NCI-H69 (cell line): ENCODE measurements around the gene SLC4A3.

ENCODE experiments used
- DNase-seq: peaks from one replicate; lab custom pipeline; 2025; lab: John Stamatoyannopoulos, UW

Gene SLC4A3

GRCh38 chr2:219633276-219634065 is 6.0 kb downstream of the SLC4A3 start:
- no peak for DNase-seq

GRCh38 chr2:219634171-219634940 is 6.9 kb downstream of the SLC4A3 start:
- DNase-seq, result no peak

- DNase-seq, result no peak
Measured at GRCh38 chr2:219634951-219635751, 7.7 kb downstream of the SLC4A3 start.

DNA sequence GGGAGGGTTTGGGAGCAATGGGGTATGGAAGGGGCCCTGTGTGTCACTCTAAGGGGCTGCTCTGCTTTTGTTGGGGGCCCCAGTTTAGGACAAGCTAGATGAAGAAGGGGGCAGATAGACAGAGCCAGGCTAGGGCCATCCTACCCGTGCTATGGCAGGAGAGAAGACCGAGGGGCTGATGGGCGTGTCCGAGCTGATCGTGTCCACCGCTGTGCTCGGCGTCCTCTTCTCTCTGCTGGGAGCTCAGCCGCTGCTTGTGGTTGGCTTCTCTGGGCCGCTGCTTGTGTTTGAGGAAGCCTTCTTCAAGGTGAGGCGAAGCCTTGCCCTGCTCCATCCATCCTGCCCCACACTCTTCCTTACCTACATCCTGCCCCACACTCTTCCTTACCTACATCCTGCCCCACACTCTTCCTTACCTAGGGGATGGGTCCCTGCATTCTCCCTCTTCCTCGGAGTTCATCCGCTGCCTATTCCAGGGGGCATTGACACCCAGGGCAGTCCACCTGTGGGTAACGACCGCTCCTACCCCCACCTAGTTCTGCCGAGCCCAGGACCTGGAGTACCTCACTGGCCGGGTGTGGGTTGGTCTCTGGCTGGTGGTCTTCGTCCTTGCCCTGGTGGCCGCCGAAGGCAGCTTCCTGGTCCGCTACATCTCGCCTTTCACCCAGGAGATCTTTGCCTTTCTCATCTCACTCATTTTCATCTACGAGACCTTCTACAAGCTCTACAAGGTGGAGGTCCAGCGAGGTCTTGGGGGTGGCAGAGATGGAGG is 8.9 kb downstream of the SLC4A3 start:
- no peak for DNase-seq

DNA sequence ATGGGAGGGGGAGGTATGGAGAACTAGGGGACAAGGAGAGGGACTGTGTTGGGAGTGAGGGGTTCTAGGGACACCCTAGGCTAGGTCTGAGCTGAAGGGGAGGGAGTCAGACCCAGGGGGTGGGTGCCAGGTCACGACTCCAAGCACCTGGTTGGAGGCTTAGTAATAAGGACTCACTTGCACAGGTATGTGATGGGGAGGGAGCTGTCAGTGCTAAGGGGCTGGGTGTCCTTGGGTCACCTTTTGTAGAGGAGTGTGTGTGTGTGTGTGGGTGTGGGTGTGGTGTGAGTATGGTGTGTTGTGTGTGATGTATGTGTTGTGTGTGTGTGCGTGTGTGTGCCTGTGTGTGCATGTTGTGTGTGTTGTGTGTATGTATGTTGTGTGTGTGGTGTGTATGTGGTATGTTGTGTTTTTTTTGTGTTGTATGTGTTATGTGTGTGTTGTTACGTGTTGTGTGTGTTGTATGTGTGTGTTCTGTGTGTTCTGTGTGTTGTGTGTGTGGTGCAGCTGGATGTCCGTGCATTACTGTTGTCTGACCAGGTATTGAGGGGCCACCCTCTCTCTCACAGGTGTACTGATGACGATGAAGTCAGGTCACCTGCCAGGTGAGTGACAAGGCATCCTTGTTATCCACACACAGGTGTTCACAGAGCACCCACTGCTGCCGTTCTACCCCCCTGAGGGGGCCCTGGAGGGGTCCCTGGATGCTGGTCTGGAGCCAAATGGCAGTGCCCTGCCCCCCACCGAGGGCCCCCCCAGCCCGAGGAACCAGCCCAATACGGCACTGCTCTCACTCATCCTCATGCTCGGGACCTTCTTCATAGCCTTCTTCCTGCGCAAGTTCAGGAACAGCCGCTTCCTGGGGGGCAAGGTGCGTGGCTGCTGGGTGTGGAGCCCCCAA is 9.8 kb downstream of the SLC4A3 start:
- no peak for DNase-seq

DNA sequence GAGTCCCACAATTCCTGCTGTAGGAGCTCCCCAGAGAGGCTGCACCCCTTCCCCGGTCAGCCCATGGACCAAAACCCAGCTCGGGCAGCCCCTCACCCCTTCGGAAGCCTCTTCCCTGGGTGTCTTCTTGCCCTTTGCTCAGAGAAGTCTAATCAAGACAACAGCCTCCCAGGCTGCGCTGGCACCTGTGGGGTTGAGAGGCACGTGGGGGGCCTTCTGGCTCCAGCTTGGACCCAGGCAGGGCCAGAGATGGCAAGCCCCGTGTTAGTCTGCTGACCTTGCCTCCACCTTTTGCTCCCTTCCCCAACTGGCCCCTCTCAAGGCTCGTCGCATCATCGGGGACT is 10.4 kb downstream of the SLC4A3 start:
- DNase-seq, result no peak

DNA sequence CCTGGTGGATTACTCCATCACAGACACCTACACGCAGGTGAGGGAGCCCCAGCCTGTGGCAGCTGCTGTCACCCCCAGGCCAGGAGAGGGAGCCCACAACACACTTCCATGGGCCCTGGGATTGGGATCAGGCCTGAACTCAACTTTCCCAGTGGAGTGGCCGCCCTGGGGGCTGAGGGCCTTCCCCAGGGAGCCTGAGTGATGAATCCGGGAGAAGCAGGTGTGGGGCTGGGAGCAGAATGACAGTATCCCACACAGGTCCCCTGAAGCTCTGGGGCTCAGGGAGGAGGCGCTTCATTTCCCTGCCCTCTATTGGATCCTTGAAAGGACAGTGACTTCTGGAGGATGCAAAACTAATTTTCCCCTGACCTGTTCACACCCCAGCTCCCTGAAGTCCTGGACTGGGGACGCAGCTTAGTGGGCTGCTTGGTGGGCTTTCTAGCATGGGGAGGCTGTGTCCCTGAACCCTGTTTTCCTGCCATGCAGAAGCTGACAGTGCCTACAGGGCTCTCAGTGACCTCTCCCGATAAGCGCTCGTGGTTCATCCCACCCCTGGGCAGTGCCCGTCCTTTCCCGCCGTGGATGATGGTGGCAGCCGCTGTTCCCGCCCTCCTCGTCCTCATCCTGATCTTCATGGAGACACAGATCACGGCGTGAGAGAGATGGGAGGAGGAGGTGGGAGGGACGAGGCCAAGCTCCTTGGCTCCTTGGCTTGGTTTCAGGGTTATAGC is 11.0 kb downstream of the SLC4A3 start:
- DNase-seq, result peak; percentile 2

- peak; percentile 3 for DNase-seq
Measured at GRCh38 chr2:219638948-219639755, 11.7 kb downstream of the SLC4A3 start.

DNA sequence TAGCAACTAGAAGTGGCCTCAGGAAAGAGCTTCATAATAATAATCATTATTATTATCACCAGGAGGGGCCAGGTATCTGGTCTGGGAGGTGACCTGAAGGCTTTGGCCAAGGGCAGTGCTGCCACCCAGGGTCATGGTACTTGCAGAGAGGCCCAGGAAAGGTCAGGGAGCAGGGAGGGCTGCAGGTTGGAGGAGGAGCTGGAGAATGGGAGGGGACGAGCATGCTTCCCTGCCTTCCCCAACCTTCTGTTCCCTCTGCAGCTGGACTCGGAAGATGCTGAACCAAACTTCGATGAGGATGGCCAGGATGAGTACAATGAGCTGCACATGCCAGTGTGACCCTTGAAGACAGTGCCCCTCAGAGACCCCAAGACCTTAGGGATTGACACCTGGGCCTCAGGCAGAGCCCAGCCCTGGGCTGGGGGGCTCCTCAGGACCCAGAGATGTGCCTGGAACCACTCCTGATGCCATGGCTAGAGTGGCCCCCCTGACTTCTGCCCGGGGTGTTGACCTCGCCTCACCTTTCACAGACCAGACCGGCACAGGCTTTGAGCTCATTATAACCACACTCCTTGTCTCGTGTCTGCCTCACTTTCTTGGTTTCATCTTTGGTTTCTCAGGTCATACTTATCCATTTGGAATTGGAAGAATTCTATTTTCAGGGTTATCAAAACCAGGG is 14.1 kb downstream of the SLC4A3 start:
- DNase-seq, result no peak

DNA sequence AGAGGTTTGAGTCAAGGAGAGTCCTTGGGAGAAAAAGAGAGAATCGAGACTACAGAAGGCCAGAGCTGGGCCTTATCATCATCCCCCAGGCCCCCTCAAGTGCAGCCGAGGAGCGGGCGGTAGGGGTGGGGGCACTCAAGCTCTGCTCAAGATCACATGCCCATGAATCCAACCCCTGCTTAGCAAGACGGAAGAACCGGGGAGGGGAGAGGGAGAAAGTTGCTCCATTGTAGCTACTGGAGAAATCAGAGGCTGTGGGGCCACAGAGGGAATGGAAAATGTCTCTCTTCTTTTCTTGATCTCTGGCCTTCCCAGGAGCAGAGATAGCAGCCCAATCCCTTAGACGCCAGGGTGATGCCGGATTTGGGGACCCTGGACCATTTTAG is 14.6 kb downstream of the SLC4A3 start:
- no peak for DNase-seq

DNA sequence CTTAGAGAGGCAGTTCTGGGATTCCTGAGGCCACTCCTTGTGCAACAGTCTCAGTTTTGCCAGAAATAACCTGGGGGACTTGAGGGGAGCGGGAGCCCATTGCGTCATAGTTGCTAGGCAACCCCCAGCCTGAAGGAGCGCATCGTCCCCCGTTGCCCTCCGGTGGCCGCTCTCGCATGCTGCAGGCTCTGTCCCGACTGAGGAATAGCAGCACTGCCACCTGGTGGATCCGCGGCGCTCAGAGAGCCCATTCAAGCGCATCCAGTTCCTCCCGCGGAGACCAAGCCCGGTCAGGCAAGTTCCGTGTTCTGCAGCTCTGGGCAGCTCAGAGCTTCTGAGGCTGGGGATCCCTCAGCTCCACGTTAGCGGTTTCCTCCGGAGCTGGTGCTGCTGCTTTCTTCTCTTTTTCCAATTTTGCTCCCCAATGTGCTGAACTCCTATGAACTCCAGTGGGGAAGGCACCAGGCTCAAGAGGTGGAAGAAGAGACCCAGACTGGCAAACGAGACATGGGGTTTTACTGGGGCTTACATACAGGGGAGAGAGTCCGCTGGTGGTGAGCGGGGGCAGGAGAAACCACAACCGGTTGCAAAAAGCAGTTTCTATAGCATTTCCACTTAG is 15.1 kb downstream of the SLC4A3 start:
- peak; percentile 85 for DNase-seq

- no peak for DNase-seq
Measured at GRCh38 chr2:219643084-219643473, 15.6 kb downstream of the SLC4A3 start.

GRCh38 chr2:219643788-219644398 is 16.5 kb downstream of the SLC4A3 start:
- DNase-seq, result no peak

- DNase-seq, result no peak
Measured at GRCh38 chr2:219644801-219645480, 17.5 kb downstream of the SLC4A3 start.

DNA sequence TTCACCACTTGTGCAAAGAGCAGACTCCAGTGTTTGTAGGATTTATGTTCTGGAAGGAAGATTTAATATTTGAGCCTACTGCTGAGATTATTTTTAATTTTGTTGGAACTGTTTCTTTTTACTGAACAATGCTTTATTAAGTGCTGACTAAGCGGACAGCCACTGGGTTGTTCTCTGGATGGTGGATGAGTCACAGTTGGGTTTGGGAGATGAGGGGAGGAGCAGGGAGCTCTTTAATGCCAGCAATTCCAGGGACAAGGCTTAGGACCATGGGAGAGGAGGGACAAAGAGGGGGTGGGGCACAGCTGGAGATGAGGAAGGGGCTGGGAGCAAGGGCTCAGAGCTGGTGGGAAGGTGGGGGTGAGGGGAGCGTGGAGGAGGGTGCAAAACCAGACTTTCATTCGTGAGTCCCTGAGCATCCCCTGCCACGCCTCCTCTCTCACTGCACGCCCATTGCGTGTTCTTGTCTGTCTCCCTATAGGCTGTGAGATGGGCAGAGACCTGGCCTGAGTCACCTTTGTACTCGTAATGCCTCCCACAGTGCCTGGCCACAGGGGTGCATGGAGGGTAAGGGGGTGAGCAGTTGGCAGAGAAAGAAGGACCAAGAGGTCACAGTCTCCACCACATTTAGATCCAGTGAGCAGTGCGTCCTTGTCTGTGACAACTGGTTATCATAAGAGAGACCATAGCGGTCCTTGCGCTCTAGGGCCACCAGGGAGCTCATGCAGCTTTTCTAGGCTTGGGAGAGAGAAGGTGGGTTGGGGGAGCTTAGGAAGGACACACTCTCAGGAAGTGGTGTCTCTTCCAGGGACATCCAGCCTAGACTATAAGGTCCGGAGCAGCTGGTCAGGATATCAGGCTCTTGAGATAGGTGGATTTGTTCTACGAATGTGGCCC is 18.4 kb downstream of the SLC4A3 start:
- DNase-seq, result no peak

DNA sequence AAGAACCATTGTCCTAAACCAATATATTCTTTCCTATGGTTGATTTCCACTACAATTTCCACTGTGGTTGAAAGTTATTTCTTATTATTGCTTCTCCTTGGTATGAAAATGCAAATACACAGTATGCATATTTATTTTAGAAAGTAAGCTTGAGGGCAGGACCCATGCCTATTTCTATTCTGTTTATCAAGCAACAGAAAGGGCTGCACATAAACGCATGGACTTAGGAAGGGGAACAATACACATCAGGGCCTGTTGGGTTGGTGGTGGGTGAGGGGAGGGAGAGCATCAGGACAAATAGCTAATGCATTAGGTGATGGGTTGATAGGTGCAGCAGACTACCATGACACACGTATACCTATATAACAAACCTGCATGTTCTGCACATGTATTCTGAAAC is 20.7 kb downstream of the SLC4A3 start:
- no peak for DNase-seq
